HCT116 (cell line): ENCODE data around the gene XAGE1B. TPM values are rescaled to one million over a fixed set of nuclear protein-coding genes. Genes with fewer than 3 reads are reported as not detected.
"Not testable (repeated sequence)": the region's sequence is repeated elsewhere in the genome, so short reads cannot be mapped to it uniquely, and the experiment has no call there.

Experiments used
- ATAC-seq: fragments of 200-7000 bp; cut with Tn5 transposase; 2 replicates; pipeline ENCODE4 v1.9.1; 2020; ENCODE audit warnings: mild to moderate bottlenecking, moderate library complexity
- BruUV-seq: library from RNA; stranded (reverse); fragments of 400-500 nt; replicated peaks from 2 replicates; lab custom pipeline; 2021; lab: Mats Ljungman, UMichigan
- CTCF ChIA-PET: fragments of 300-600 bp; sonication (Branson Sonifier 250); formaldehyde crosslinking; loops from one replicate; lab custom pipeline; 2021; ENCODE audit warnings: antibody characterized with exemption; lab: Charles Lee
- POLR2A ChIA-PET: fragments of 300-600, 350-600 bp; sonication (Branson Sonifier 250); formaldehyde crosslinking; loops from one replicate; lab custom pipeline; 2021; ENCODE audit warnings: antibody characterized with exemption; lab: Charles Lee
- RAD21 ChIA-PET, 2 experiments: fragments of 300-600 bp; sonication (Branson Sonifier 250); formaldehyde crosslinking; loops; one replicate each; lab custom pipeline; 2023; ENCODE audit warnings: low total read pairs in 2 of 2; ENCODE audit not compliant: uncharacterized antibody in 2 of 2, unreplicated experiment in 2 of 2, low non-redundant PET in 1 of 2; lab: Charles Lee
- DNase-seq: peaks from one replicate; pipeline ENCODE4 v3.0.0-alpha.2; 2010; ENCODE audit warnings: low read depth, low spot score
- H2AFZ ChIP-seq: fragments of 200-600 bp; shearing (Covaris generic), sonication (generic); 2 replicates; pipeline ENCODE4 v1.6.1; 2017; ENCODE audit warnings: low read depth, mixed run types, mixed read lengths, antibody characterized with exemption, low read length; ENCODE audit not compliant: poor library complexity, severe bottlenecking
- H3K27ac ChIP-seq: 2 replicates; pipeline ENCODE4 v1.5.1; 2012; ENCODE audit warnings: low read depth, low read length
- H3K27me3 ChIP-seq: fragments of 200-600 bp; sonication (generic); 2 replicates; pipeline ENCODE4 v1.6.1; 2016; ENCODE audit warnings: mixed run types, low read length, mixed read lengths; ENCODE audit not compliant: insufficient read depth
- H3K36me3 ChIP-seq, 2 experiments: fragments of 200-500 bp in 1 of 2; fragments of 200-600 bp in 1 of 2; sonication (Bioruptor generic) in 1 of 2; sonication (generic) in 1 of 2; 2 replicates each; pipeline versions ENCODE4 v1.5.1 to v1.6.1; 2014 to 2016; ENCODE audit warnings: low read length in 2 of 2, inconsistent platforms in 1 of 2, mixed read lengths in 1 of 2, mixed run types in 1 of 2; ENCODE audit not compliant: insufficient read depth in 2 of 2, control insufficient read depth in 1 of 2
- H3K4me1 ChIP-seq, 2 experiments: fragments of 200-600 bp in 1 of 2; sonication (generic) in 1 of 2; 2 replicates each; pipeline versions ENCODE4 v1.5.1 to v1.6.1; 2012 to 2017; ENCODE audit warnings: low read length in 2 of 2, inconsistent platforms in 1 of 2, mild to moderate bottlenecking in 1 of 2, mixed read lengths in 1 of 2, mixed run types in 1 of 2, moderate library complexity in 1 of 2; ENCODE audit not compliant: insufficient read depth in 2 of 2, control insufficient read depth in 1 of 2
- H3K4me2 ChIP-seq: fragments of 200-600 bp; sonication (generic); 2 replicates; pipeline ENCODE4 v1.6.1; 2017; ENCODE audit warnings: mixed run types, low read length, mixed read lengths
- H3K4me3 ChIP-seq, 2 experiments: fragments of 200-600 bp in 1 of 2; sonication (generic) in 1 of 2; replicated peaks in 1 of 2; 2 replicates each; pipeline ENCODE4 v1.5.1; 2011 to 2016; ENCODE audit warnings: low read length in 2 of 2, control low read depth in 1 of 2, low read depth in 1 of 2, mild to moderate bottlenecking in 1 of 2, mixed read lengths in 1 of 2, mixed run types in 1 of 2
- H3K79me2 ChIP-seq: fragments of 200-600 bp; sonication (generic); 2 replicates; pipeline ENCODE4 v1.6.1; 2017; ENCODE audit warnings: mild to moderate bottlenecking, mixed run types, low read length, moderate library complexity, mixed read lengths; ENCODE audit not compliant: insufficient read depth
- H3K9ac ChIP-seq: fragments of 200-600 bp; sonication (generic); 2 replicates; pipeline ENCODE4 v1.6.1; 2016; ENCODE audit warnings: low read length, mixed read lengths
- H3K9me2 ChIP-seq: fragments of 200-600 bp; sonication (generic), shearing (Covaris generic); 2 replicates; pipeline ENCODE4 v1.6.1; 2017; ENCODE audit warnings: mixed run types, mild to moderate bottlenecking, moderate library complexity; ENCODE audit not compliant: insufficient read depth
- H3K9me3 ChIP-seq, 2 experiments: fragments of 200-500 bp in 1 of 2; fragments of 200-600 bp in 1 of 2; sonication (Bioruptor generic) in 1 of 2; sonication (generic) in 1 of 2; 2 replicates each; pipeline ENCODE4 v1.6.1; 2014 to 2017; ENCODE audit warnings: low read length in 2 of 2, mixed read lengths in 2 of 2, inconsistent platforms in 1 of 2, low read depth in 1 of 2, mild to moderate bottlenecking in 1 of 2, mixed run types in 1 of 2, moderate library complexity in 1 of 2; ENCODE audit not compliant: control insufficient read depth in 1 of 2, insufficient read depth in 1 of 2
- H4K20me1 ChIP-seq: fragments of 200-600 bp; sonication (generic), shearing (Covaris generic); 2 replicates; pipeline ENCODE4 v1.6.1; 2017; ENCODE audit warnings: mixed run types, mild to moderate bottlenecking, moderate library complexity; ENCODE audit not compliant: insufficient read depth
- ATF3 ChIP-seq: IDR thresholded peaks from 2 replicates; pipeline ENCODE4 v1.6.1; 2012
- CBX3 ChIP-seq: IDR thresholded peaks from 2 replicates; pipeline ENCODE4 v1.6.1; 2012; ENCODE audit warnings: low read depth
- CEBPB ChIP-seq: IDR thresholded peaks from 2 replicates; pipeline ENCODE4 v1.6.1; 2012; ENCODE audit warnings: low read depth
- ELF1 ChIP-seq: IDR thresholded peaks from 2 replicates; pipeline ENCODE4 v1.6.1; 2012; ENCODE audit warnings: low read depth, borderline replicate concordance
- EZH2phosphoT487 ChIP-seq: fragments of 200-600 bp; IDR thresholded peaks from 2 replicates; pipeline ENCODE4 v1.6.1; 2018; ENCODE audit warnings: antibody characterized with exemption, borderline replicate concordance
- FOSL1 ChIP-seq: IDR thresholded peaks from 2 replicates; pipeline ENCODE4 v1.6.1; 2012; ENCODE audit warnings: low read depth
- POLR2A ChIP-seq: IDR thresholded peaks from 2 replicates; pipeline ENCODE4 v1.7.0; 2011; ENCODE audit warnings: borderline replicate concordance; ENCODE audit not compliant: insufficient read depth, insufficient read length; ENCODE audit errors: extremely low read depth
- RAD21 ChIP-seq: IDR thresholded peaks from 2 replicates; pipeline ENCODE4 v1.6.1; 2012; ENCODE audit warnings: low read depth, mild to moderate bottlenecking
- REST ChIP-seq: IDR thresholded peaks from 2 replicates; pipeline ENCODE4 v1.6.1; 2012; ENCODE audit warnings: low read depth
- SIN3A ChIP-seq: IDR thresholded peaks from 2 replicates; pipeline ENCODE4 v1.6.1; 2012; ENCODE audit warnings: low read depth
- TCF7L2 ChIP-seq: IDR thresholded peaks from 2 replicates; pipeline ENCODE4 v1.7.0; 2011; ENCODE audit warnings: borderline replicate concordance, inconsistent platforms; ENCODE audit not compliant: insufficient read depth, insufficient read length; ENCODE audit errors: extremely low read depth
- YY1 ChIP-seq: IDR thresholded peaks from 2 replicates; pipeline ENCODE4 v1.6.1; 2011; ENCODE audit warnings: low read length, low read depth, moderate library complexity, mild to moderate bottlenecking; ENCODE audit not compliant: insufficient replicate concordance; ENCODE audit errors: extremely low read depth
- ZFX ChIP-seq: fragments of 450-650 bp; IDR thresholded peaks from 2 replicates; pipeline ENCODE4 v1.6.1; 2017
- intact Hi-C: fragments of 100-400 bp; cut with micrococcal nuclease; formaldehyde crosslinking; loops from 2 replicates; pipeline ENCODE4 v1.10.0; 2022
- total RNA-seq: library from RNA; stranded (reverse); gene quantifications from one replicate; pipeline ENCODE4 v1.2.1, GENCODE V29; 2021; ENCODE audit not compliant: unreplicated experiment
- TF ChIP-seq, protein P1 (sequence below): IDR thresholded peaks from 2 replicates; pipeline ENCODE4 v1.6.1; 2011; ENCODE audit warnings: mild to moderate bottlenecking, low read length, moderate library complexity; ENCODE audit not compliant: insufficient replicate concordance; ENCODE audit errors: extremely low read depth

Gene XAGE1B
- total RNA-seq, 1 experiment from 2014 or later, result not detected

GRCh38 chrX:52504551-52504950, 12.3 kb downstream of the XAGE1B start:
- Histone ChIP-seq H3K9me2 (no peaks in the 10 kb centered on the region), H3K9ac (no peak overlapping the region), H3K79me2 (no peaks in the 10 kb centered on the region), H3K4me2 (no peak overlapping the region), H3K27me3 (peaks cover 7% of the 10 kb centered on the region; the same call in 1 of the 2 replicates), H3K4me3 (no peak overlapping the region), H3K9me3 (no peaks in the 10 kb centered on the region), H4K20me1 (no peaks in the 10 kb centered on the region), H3K36me3 (no peaks in the 10 kb centered on the region), H3K4me1 (no peaks in the 10 kb centered on the region), H3K27ac (no peak overlapping the region), H2AFZ (no peak overlapping the region)
- POLR2A ChIA-PET, result no interaction called here
- no TSS peak for BruUV-seq
- CTCF ChIA-PET, result no interaction called here
- DNase-seq, result no peak
- intact Hi-C loops, result no loop called here
- no peak for ATAC-seq
- RAD21 ChIA-PET, result no interaction called here
- TF ChIP-seq SIN3A (no peak), RAD21 (no peak), EZH2phosphoT487 (no peak), ELF1 (no peak), POLR2A (no peak), FOSL1 (no peak), ATF3 (no peak), ZFX (no peak), CEBPB (no peak), YY1 (no peak), TCF7L2 (no peak), CBX3 (no peak), REST (no peak)
- TF ChIP-seq, protein P1, sequence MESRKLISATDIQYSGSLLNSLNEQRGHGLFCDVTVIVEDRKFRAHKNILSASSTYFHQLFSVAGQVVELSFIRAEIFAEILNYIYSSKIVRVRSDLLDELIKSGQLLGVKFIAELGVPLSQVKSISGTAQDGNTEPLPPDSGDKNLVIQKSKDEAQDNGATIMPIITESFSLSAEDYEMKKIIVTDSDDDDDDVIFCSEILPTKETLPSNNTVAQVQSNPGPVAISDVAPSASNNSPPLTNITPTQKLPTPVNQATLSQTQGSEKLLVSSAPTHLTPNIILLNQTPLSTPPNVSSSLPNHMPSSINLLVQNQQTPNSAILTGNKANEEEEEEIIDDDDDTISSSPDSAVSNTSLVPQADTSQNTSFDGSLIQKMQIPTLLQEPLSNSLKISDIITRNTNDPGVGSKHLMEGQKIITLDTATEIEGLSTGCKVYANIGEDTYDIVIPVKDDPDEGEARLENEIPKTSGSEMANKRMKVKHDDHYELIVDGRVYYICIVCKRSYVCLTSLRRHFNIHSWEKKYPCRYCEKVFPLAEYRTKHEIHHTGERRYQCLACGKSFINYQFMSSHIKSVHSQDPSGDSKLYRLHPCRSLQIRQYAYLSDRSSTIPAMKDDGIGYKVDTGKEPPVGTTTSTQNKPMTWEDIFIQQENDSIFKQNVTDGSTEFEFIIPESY, result no peak

GRCh38 chrX:52501362-52501761, 15.5 kb downstream of the XAGE1B start:
- CTCF ChIA-PET, intact Hi-C loops, H3K4me3 ChIP-seq, H3K9me3 ChIP-seq, RAD21 ChIA-PET, DNase-seq, H3K79me2 ChIP-seq, BruUV-seq, H3K27me3 ChIP-seq, H3K9me2 ChIP-seq, H3K27ac ChIP-seq, H3K36me3 ChIP-seq, H2AFZ ChIP-seq, POLR2A ChIA-PET, H4K20me1 ChIP-seq, H3K4me1 ChIP-seq, H3K9ac ChIP-seq, H3K4me2 ChIP-seq: not testable (repeated sequence)
- peak; percentile 82 for ATAC-seq
